Vagina (tissue), 2 donors: ENCODE data around the gene SLC13A5. TPM values are rescaled to one million over a fixed set of nuclear protein-coding genes. Genes with fewer than 3 reads are reported as not detected.
A peak's percentile ranks its signal among the peaks of the same experiment; 100 is the strongest.

Experiments used
- DNase-seq, 2 donors: peaks; one replicate each; pipeline ENCODE4 v3.0.0-alpha.2; 2017; ENCODE audit errors: extremely low spot score in 2 of 2
- H3K27ac ChIP-seq: fragments of 200-600 bp; sonication (generic); one replicate; pipeline ENCODE4 v1.5.1; 2019
- H3K27me3 ChIP-seq: fragments of 200-600 bp; sonication (generic); one replicate; pipeline ENCODE4 v1.5.1; 2019
- H3K36me3 ChIP-seq, 2 donors: fragments of 200-600 bp; sonication (generic); one replicate each; pipeline ENCODE4 v1.5.1; 2017 to 2019
- H3K4me1 ChIP-seq: fragments of 200-600 bp; sonication (generic); one replicate; pipeline ENCODE4 v1.5.1; 2019
- H3K4me3 ChIP-seq, 2 donors: fragments of 200-600 bp; sonication (generic); 1 replicate in 1 of 2; 2 replicates in 1 of 2; pipeline ENCODE4 v1.5.1; 2016 to 2019
- H3K9me3 ChIP-seq: fragments of 200-600 bp; sonication (generic); one replicate; pipeline ENCODE4 v1.5.1; 2019
- POLR2A ChIP-seq, 2 donors: fragments of 450-650 bp; IDR thresholded peaks; one replicate each; pipeline ENCODE4 v1.6.1; 2017; ENCODE audit warnings: antibody characterized with exemption in 2 of 2, mild to moderate bottlenecking in 2 of 2, moderate library complexity in 2 of 2
- POLR2AphosphoS5 ChIP-seq, 2 donors: sonication (generic); formaldehyde crosslinking; IDR thresholded peaks; one replicate each; pipeline ENCODE4 v1.9.0; 2017; ENCODE audit warnings: antibody characterized with exemption in 2 of 2, mild to moderate bottlenecking in 2 of 2, low read depth in 1 of 2; ENCODE audit not compliant: insufficient read depth in 1 of 2
- intact Hi-C: fragments of 100-400 bp; cut with DNase I; formaldehyde crosslinking; loops from one replicate; pipeline ENCODE4 v1.15.1; 2023
- total RNA-seq: library from RNA; depleted of rRNA; stranded (reverse); fragments of >200 nt; gene quantifications from one replicate; pipeline ENCODE4 v1.2.3, GENCODE V29; 2016
- TF ChIP-seq, protein P1 (sequence below), 3 experiments: fragments of 450-650 bp in 2 of 3; fragments of 200-600 bp in 1 of 3; sonication (generic) in 1 of 3; IDR thresholded peaks; one replicate each; pipeline ENCODE4 v1.5.1; 2017 to 2019; ENCODE audit warnings: antibody characterized with exemption in 3 of 3, mild to moderate bottlenecking in 2 of 3, moderate library complexity in 2 of 3

SLC13A5 gene
- total RNA-seq, 1 donor from 2014 or later, result 1.7 TPM

DNA sequence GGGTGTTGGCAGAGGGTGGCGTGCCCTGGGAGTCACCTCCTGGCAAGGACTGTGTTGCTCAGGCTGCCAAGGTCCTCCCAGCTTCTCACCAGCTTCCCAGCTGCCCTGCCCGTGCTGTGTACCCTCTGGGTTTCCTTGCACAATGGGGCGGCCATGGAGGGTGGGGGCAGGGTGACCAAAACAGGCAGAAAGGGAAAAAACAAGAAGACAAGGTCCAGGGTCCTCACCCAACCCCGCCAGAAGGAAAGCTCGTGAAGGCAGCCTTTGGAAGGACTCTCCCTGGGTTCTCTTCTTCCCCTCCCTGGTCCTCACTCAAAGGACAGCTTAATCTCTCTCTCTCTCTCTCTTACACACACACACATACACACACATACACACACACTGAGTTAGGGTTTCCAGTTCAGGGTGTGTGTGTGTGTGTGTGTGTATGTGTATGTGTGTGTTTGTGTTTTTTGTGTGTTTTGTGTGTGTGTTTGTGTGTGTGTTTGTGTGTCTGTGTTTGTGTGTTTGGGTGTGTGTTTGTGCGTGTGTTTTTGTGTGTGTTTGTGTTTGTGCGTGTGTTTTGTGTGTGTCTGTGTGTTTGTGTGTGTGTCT is 2.0 kb downstream of the SLC13A5 start:
- H3K4me3 ChIP-seq, result no peak overlapping the region
- no peak overlapping the region for H3K27ac ChIP-seq
- H3K27me3 ChIP-seq, result no peaks in the 10 kb centered on the region
- no peaks in the 10 kb centered on the region for H3K9me3 ChIP-seq
- peaks cover 22% of the 10 kb centered on the region for H3K4me1 ChIP-seq
- TF ChIP-seq, protein P1, sequence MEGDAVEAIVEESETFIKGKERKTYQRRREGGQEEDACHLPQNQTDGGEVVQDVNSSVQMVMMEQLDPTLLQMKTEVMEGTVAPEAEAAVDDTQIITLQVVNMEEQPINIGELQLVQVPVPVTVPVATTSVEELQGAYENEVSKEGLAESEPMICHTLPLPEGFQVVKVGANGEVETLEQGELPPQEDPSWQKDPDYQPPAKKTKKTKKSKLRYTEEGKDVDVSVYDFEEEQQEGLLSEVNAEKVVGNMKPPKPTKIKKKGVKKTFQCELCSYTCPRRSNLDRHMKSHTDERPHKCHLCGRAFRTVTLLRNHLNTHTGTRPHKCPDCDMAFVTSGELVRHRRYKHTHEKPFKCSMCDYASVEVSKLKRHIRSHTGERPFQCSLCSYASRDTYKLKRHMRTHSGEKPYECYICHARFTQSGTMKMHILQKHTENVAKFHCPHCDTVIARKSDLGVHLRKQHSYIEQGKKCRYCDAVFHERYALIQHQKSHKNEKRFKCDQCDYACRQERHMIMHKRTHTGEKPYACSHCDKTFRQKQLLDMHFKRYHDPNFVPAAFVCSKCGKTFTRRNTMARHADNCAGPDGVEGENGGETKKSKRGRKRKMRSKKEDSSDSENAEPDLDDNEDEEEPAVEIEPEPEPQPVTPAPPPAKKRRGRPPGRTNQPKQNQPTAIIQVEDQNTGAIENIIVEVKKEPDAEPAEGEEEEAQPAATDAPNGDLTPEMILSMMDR (IDR thresholded peaks at IDR 0.05), result no peak
- TF ChIP-seq POLR2AphosphoS5 (IDR thresholded peaks at IDR 0.05; ENCODE audit: insufficient read depth in 1 of 2, low read depth in 1 of 2), result peak in 1 of 2 donors; percentile 14
- intact Hi-C loops, result no loop called here
- no peaks in the 10 kb centered on the region for H3K36me3 ChIP-seq
- DNase-seq, result peak in 1 of 2 donors; percentile 77

DNA sequence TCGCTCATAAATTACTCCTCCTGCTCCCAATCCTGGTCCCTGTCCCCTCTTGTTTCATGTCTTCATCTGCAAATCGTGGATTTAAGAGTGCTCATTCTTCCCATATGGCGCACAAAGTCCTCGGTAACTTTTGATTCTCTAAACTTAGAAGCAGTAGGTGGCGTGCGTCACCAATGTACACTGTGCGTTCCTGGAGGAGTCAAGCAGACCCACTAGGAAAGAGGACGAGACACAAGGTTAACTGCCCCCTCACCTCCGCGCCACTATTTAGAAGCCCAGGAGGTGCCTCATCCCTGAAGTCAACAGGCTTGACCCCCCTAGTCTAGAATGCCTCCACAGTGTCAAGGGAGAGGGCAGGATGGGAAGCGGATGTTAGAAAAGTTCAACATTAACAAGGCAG is 2.9 kb downstream of the SLC13A5 start:
- Histone ChIP-seq H3K9me3 (no peaks in the 10 kb centered on the region), H3K36me3 (no peaks in the 10 kb centered on the region), H3K4me1 (peaks cover 22% of the 10 kb centered on the region), H3K27me3 (no peaks in the 10 kb centered on the region), H3K27ac (no peak overlapping the region), H3K4me3 (no peak overlapping the region)
- no peak for DNase-seq
- intact Hi-C loops, result no loop called here
- no peak for TF ChIP-seq POLR2AphosphoS5 (IDR thresholded peaks at IDR 0.05; ENCODE audit: insufficient read depth in 1 of 2, low read depth in 1 of 2)
- TF ChIP-seq, protein P1 (IDR thresholded peaks at IDR 0.05), result no peak
- no peak for TF ChIP-seq POLR2A (IDR thresholded peaks at IDR 0.05)

DNA sequence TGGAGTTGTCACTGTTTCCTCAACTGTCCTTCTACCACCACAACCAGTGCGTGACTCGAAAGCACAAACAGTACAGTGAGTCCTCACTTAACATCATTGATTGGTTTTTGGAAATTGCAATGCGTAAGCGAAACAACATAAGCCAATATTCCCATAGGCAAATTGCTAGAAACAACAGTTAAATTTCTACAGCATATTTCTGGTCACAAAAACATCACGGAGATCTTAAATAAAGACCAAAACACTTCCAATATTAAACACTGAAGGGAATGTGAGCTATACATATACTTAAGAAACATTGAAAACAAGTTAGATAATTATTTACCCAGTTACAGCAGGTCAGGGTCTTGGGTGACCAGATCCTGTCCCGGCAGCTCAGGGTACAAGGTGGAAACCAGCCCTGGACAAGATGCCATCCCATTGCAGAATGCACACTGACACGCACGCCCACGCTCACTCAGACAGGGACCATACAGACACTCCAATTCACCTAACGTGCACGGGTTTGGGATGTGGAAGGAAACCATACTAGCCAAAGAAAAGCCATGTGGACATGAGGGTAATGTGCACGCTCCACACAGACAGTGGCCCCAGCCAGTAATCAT is 4.7 kb downstream of the SLC13A5 start:
- intact Hi-C loops, result no loop called here
- H3K9me3 ChIP-seq, result no peaks in the 10 kb centered on the region
- H3K4me1 ChIP-seq, result peaks cover 16% of the 10 kb centered on the region
- TF ChIP-seq, protein P1 (IDR thresholded peaks at IDR 0.05), result no peak
- no peak for TF ChIP-seq POLR2AphosphoS5 (IDR thresholded peaks at IDR 0.05; ENCODE audit: insufficient read depth in 1 of 2, low read depth in 1 of 2)
- no peak for TF ChIP-seq POLR2A (IDR thresholded peaks at IDR 0.05)
- H3K27ac ChIP-seq, result no peak overlapping the region
- no peaks in the 10 kb centered on the region for H3K27me3 ChIP-seq
- H3K4me3 ChIP-seq, result no peak overlapping the region
- DNase-seq, result no peak
- no peaks in the 10 kb centered on the region for H3K36me3 ChIP-seq

DNA sequence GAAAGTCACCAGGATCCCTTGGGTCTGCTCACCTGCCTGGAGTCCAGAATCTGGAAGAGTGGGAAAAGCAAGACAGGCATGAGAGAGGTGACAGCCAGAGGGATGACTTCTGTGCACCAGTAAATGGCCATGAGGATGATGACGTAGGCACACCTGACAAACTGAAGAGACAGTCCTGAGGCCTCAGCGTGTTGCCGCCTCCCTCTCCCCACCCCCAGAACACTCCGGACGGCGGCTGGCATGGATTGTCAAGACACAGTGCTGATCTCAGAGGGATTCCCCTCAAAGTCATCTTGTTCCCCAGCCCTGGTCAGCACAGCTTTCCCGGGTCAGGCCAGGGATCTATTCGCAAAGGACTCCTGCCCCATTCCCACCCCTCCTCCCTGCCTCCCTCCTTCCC is 6.2 kb downstream of the SLC13A5 start:
- Histone ChIP-seq H3K27ac (no peak overlapping the region), H3K36me3 (no peaks in the 10 kb centered on the region), H3K27me3 (no peaks in the 10 kb centered on the region), H3K9me3 (no peaks in the 10 kb centered on the region), H3K4me3 (no peak overlapping the region), H3K4me1 (peaks cover 4% of the 10 kb centered on the region)
- DNase-seq, result no peak
- TF ChIP-seq POLR2A (IDR thresholded peaks at IDR 0.05) (no peak), POLR2AphosphoS5 (IDR thresholded peaks at IDR 0.05; ENCODE audit: insufficient read depth in 1 of 2, low read depth in 1 of 2) (no peak)
- TF ChIP-seq, protein P1 (IDR thresholded peaks at IDR 0.05), result no peak
- intact Hi-C loops, result no loop called here

DNA sequence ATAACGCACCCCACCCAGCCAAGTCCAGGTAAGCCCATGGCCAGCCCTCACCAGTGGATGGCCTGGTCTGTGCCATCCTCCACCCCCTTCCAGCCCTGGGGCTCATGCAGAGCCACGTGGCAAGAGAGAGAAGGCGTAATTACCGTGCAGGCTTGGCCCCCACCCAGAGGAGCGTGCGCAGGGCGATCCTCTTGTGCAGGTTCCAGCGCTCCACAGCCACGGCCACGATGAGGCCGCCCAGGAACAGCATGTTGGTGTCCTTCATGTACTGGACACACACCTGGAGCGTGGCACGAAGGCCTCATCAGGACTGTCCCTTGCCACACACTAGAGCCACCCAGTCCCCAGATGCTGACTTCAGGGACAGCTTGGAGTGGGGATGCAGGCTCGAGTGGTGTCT is 6.7 kb downstream of the SLC13A5 start:
- intact Hi-C loops, result no loop called here

More for the DNA sequence above, 6.7 kb downstream of the SLC13A5 start:
- Histone ChIP-seq H3K4me1 (no peaks in the 10 kb centered on the region), H3K27me3 (no peaks in the 10 kb centered on the region), H3K36me3 (no peaks in the 10 kb centered on the region), H3K27ac (no peak overlapping the region), H3K9me3 (no peaks in the 10 kb centered on the region), H3K4me3 (no peak overlapping the region)
- TF ChIP-seq POLR2A (IDR thresholded peaks at IDR 0.05), result no peak
- no peak for TF ChIP-seq POLR2AphosphoS5 (IDR thresholded peaks at IDR 0.05; ENCODE audit: insufficient read depth in 1 of 2, low read depth in 1 of 2)
- TF ChIP-seq, protein P1 (IDR thresholded peaks at IDR 0.05), result no peak
- DNase-seq, result no peak
